HCT116 (cell line): ENCODE measurements around the gene MYO3B. TPM values are rescaled to one million over a fixed set of nuclear protein-coding genes. Genes with fewer than 3 reads are reported as not detected.

ENCODE experiments used
- ATAC-seq: fragments of 200-7000 bp; cut with Tn5 transposase; 2 replicates; pipeline ENCODE4 v1.9.1; 2020; ENCODE audit warnings: mild to moderate bottlenecking, moderate library complexity
- BruUV-seq: library from RNA; stranded (reverse); fragments of 400-500 nt; replicated peaks from 2 replicates; lab custom pipeline; 2021; lab: Mats Ljungman, UMichigan
- CTCF ChIA-PET: fragments of 300-600 bp; sonication (Branson Sonifier 250); formaldehyde crosslinking; loops from one replicate; lab custom pipeline; 2021; ENCODE audit warnings: antibody characterized with exemption; lab: Charles Lee
- POLR2A ChIA-PET: fragments of 300-600, 350-600 bp; sonication (Branson Sonifier 250); formaldehyde crosslinking; loops from one replicate; lab custom pipeline; 2021; ENCODE audit warnings: antibody characterized with exemption; lab: Charles Lee
- RAD21 ChIA-PET, 2 experiments: fragments of 300-600 bp; sonication (Branson Sonifier 250); formaldehyde crosslinking; loops; one replicate each; lab custom pipeline; 2023; ENCODE audit warnings: low total read pairs in 2 of 2; ENCODE audit not compliant: uncharacterized antibody in 2 of 2, unreplicated experiment in 2 of 2, low non-redundant PET in 1 of 2; lab: Charles Lee
- DNase-seq: peaks from one replicate; pipeline ENCODE4 v3.0.0-alpha.2; 2010; ENCODE audit warnings: low read depth, low spot score
- H2AFZ ChIP-seq: fragments of 200-600 bp; shearing (Covaris generic), sonication (generic); 2 replicates; pipeline ENCODE4 v1.6.1; 2017; ENCODE audit warnings: low read depth, mixed run types, mixed read lengths, antibody characterized with exemption, low read length; ENCODE audit not compliant: poor library complexity, severe bottlenecking
- H3K27ac ChIP-seq: 2 replicates; pipeline ENCODE4 v1.5.1; 2012; ENCODE audit warnings: low read depth, low read length
- H3K27me3 ChIP-seq: fragments of 200-600 bp; sonication (generic); 2 replicates; pipeline ENCODE4 v1.6.1; 2016; ENCODE audit warnings: mixed run types, low read length, mixed read lengths; ENCODE audit not compliant: insufficient read depth
- H3K36me3 ChIP-seq, 2 experiments: fragments of 200-500 bp in 1 of 2; fragments of 200-600 bp in 1 of 2; sonication (Bioruptor generic) in 1 of 2; sonication (generic) in 1 of 2; 2 replicates each; pipeline versions ENCODE4 v1.5.1 to v1.6.1; 2014 to 2016; ENCODE audit warnings: low read length in 2 of 2, inconsistent platforms in 1 of 2, mixed read lengths in 1 of 2, mixed run types in 1 of 2; ENCODE audit not compliant: insufficient read depth in 2 of 2, control insufficient read depth in 1 of 2
- H3K4me1 ChIP-seq, 2 experiments: fragments of 200-600 bp in 1 of 2; sonication (generic) in 1 of 2; 2 replicates each; pipeline versions ENCODE4 v1.5.1 to v1.6.1; 2012 to 2017; ENCODE audit warnings: low read length in 2 of 2, inconsistent platforms in 1 of 2, mild to moderate bottlenecking in 1 of 2, mixed read lengths in 1 of 2, mixed run types in 1 of 2, moderate library complexity in 1 of 2; ENCODE audit not compliant: insufficient read depth in 2 of 2, control insufficient read depth in 1 of 2
- H3K4me2 ChIP-seq: fragments of 200-600 bp; sonication (generic); 2 replicates; pipeline ENCODE4 v1.6.1; 2017; ENCODE audit warnings: mixed run types, low read length, mixed read lengths
- H3K4me3 ChIP-seq, 2 experiments: fragments of 200-600 bp in 1 of 2; sonication (generic) in 1 of 2; replicated peaks in 1 of 2; 2 replicates each; pipeline ENCODE4 v1.5.1; 2011 to 2016; ENCODE audit warnings: low read length in 2 of 2, control low read depth in 1 of 2, low read depth in 1 of 2, mild to moderate bottlenecking in 1 of 2, mixed read lengths in 1 of 2, mixed run types in 1 of 2
- H3K79me2 ChIP-seq: fragments of 200-600 bp; sonication (generic); 2 replicates; pipeline ENCODE4 v1.6.1; 2017; ENCODE audit warnings: mild to moderate bottlenecking, mixed run types, low read length, moderate library complexity, mixed read lengths; ENCODE audit not compliant: insufficient read depth
- H3K9ac ChIP-seq: fragments of 200-600 bp; sonication (generic); 2 replicates; pipeline ENCODE4 v1.6.1; 2016; ENCODE audit warnings: low read length, mixed read lengths
- H3K9me2 ChIP-seq: fragments of 200-600 bp; sonication (generic), shearing (Covaris generic); 2 replicates; pipeline ENCODE4 v1.6.1; 2017; ENCODE audit warnings: mixed run types, mild to moderate bottlenecking, moderate library complexity; ENCODE audit not compliant: insufficient read depth
- H3K9me3 ChIP-seq, 2 experiments: fragments of 200-500 bp in 1 of 2; fragments of 200-600 bp in 1 of 2; sonication (Bioruptor generic) in 1 of 2; sonication (generic) in 1 of 2; 2 replicates each; pipeline ENCODE4 v1.6.1; 2014 to 2017; ENCODE audit warnings: low read length in 2 of 2, mixed read lengths in 2 of 2, inconsistent platforms in 1 of 2, low read depth in 1 of 2, mild to moderate bottlenecking in 1 of 2, mixed run types in 1 of 2, moderate library complexity in 1 of 2; ENCODE audit not compliant: control insufficient read depth in 1 of 2, insufficient read depth in 1 of 2
- H4K20me1 ChIP-seq: fragments of 200-600 bp; sonication (generic), shearing (Covaris generic); 2 replicates; pipeline ENCODE4 v1.6.1; 2017; ENCODE audit warnings: mixed run types, mild to moderate bottlenecking, moderate library complexity; ENCODE audit not compliant: insufficient read depth
- ELF1 ChIP-seq: IDR thresholded peaks from 2 replicates; pipeline ENCODE4 v1.6.1; 2012; ENCODE audit warnings: low read depth, borderline replicate concordance
- EZH2phosphoT487 ChIP-seq: fragments of 200-600 bp; IDR thresholded peaks from 2 replicates; pipeline ENCODE4 v1.6.1; 2018; ENCODE audit warnings: antibody characterized with exemption, borderline replicate concordance
- FOSL1 ChIP-seq: IDR thresholded peaks from 2 replicates; pipeline ENCODE4 v1.6.1; 2012; ENCODE audit warnings: low read depth
- POLR2A ChIP-seq: IDR thresholded peaks from 2 replicates; pipeline ENCODE4 v1.7.0; 2011; ENCODE audit warnings: borderline replicate concordance; ENCODE audit not compliant: insufficient read depth, insufficient read length; ENCODE audit errors: extremely low read depth
- RAD21 ChIP-seq: IDR thresholded peaks from 2 replicates; pipeline ENCODE4 v1.6.1; 2012; ENCODE audit warnings: low read depth, mild to moderate bottlenecking
- SP1 ChIP-seq: IDR thresholded peaks from 2 replicates; pipeline ENCODE4 v1.6.1; 2012; ENCODE audit warnings: low read depth
- TCF7L2 ChIP-seq: IDR thresholded peaks from 2 replicates; pipeline ENCODE4 v1.7.0; 2011; ENCODE audit warnings: borderline replicate concordance, inconsistent platforms; ENCODE audit not compliant: insufficient read depth, insufficient read length; ENCODE audit errors: extremely low read depth
- intact Hi-C: fragments of 100-400 bp; cut with micrococcal nuclease; formaldehyde crosslinking; loops from 2 replicates; pipeline ENCODE4 v1.10.0; 2022
- total RNA-seq: library from RNA; stranded (reverse); gene quantifications from one replicate; pipeline ENCODE4 v1.2.1, GENCODE V29; 2021; ENCODE audit not compliant: unreplicated experiment
- TF ChIP-seq, protein P1 (sequence below): IDR thresholded peaks from 2 replicates; pipeline ENCODE4 v1.6.1; 2011; ENCODE audit warnings: mild to moderate bottlenecking, low read length, moderate library complexity; ENCODE audit not compliant: insufficient replicate concordance; ENCODE audit errors: extremely low read depth

MYO3B gene
- total RNA-seq, 1 experiment from 2014 or later, result not detected

DNA sequence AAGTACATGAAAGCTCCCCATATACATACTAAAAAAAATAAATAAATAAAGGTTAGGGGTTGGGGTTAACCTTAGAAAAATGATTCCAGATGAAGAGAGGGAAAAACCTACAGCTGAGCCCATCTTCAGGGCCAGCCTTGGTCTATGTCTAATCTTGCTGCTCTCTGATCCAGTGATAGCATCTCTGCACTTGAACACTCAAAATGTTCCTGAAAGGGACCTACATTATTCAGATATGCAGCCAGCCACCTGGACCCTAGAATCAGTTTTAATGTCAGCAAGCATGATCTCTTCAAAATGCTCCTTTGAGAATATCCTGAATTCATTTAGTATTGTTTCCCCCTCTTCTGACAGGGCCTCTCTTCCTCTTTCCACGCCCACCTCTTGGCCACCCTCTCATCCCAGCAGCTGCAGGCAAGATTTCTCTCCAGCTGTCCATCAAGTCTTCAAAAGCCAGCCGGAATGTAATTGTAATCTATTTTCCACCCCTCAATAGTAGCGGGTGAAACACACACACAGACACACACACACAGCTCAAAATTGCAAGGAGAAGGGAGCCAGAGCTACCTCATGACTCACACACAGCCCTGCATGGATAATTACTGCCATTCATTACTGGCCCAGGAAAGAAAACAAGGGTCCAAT lies 135.5 kb downstream of the MYO3B start:
- Histone ChIP-seq H3K27ac (no peak overlapping the region), H3K4me2 (no peak overlapping the region), H3K9me2 (no peaks in the 10 kb centered on the region), H2AFZ (no peak overlapping the region), H3K9me3 (no peaks in the 10 kb centered on the region), H3K9ac (no peak overlapping the region), H4K20me1 (no peaks in the 10 kb centered on the region), H3K4me1 (no peaks in the 10 kb centered on the region), H3K36me3 (no peaks in the 10 kb centered on the region), H3K79me2 (no peaks in the 10 kb centered on the region), H3K27me3 (no peaks in the 10 kb centered on the region), H3K4me3 (no peak overlapping the region)
- POLR2A ChIA-PET, result no interaction called here
- no peak for ATAC-seq
- no peak for TF ChIP-seq SP1
- TF ChIP-seq RAD21, result no peak
- RAD21 ChIA-PET, result no interaction called here
- no TSS peak for BruUV-seq
- no peak for DNase-seq
- intact Hi-C loops, result no loop called here
- CTCF ChIA-PET, result no interaction called here

DNA sequence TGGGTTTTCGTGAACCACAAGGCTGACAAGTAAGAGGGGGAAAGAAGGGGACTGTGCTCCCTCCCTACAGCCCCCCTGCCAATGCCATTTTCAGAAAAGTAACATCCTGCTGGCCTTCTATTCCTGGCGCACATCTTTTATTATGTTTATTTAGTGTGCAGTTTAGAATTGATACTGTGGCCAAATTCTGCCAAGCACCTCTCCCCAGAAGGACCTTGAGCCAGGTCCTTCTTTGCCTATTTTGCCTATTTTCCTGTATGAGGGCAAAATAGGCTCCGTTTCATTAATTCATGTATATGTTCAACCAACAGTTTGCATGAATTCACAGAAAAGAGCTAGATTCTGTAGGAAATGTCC lies 136.0 kb downstream of the MYO3B start:
- ChIA-PET RAD21 (no interaction called here), POLR2A (no interaction called here), CTCF (no interaction called here)
- H3K9me3 ChIP-seq, result no peaks in the 10 kb centered on the region
- H3K27me3 ChIP-seq, result no peaks in the 10 kb centered on the region
- H2AFZ ChIP-seq, result no peak overlapping the region
- H3K4me3 ChIP-seq, result no peak overlapping the region
- no peaks in the 10 kb centered on the region for H3K79me2 ChIP-seq
- intact Hi-C loops, result no loop called here
- no peak overlapping the region for H3K4me2 ChIP-seq
- no peak for DNase-seq
- H3K9ac ChIP-seq, result no peak overlapping the region
- H3K27ac ChIP-seq, result no peak overlapping the region
- no peaks in the 10 kb centered on the region for H3K4me1 ChIP-seq
- H4K20me1 ChIP-seq, result no peaks in the 10 kb centered on the region
- no peaks in the 10 kb centered on the region for H3K9me2 ChIP-seq
- ATAC-seq, result no peak
- TF ChIP-seq ELF1, result no peak
- TF ChIP-seq, protein P1, sequence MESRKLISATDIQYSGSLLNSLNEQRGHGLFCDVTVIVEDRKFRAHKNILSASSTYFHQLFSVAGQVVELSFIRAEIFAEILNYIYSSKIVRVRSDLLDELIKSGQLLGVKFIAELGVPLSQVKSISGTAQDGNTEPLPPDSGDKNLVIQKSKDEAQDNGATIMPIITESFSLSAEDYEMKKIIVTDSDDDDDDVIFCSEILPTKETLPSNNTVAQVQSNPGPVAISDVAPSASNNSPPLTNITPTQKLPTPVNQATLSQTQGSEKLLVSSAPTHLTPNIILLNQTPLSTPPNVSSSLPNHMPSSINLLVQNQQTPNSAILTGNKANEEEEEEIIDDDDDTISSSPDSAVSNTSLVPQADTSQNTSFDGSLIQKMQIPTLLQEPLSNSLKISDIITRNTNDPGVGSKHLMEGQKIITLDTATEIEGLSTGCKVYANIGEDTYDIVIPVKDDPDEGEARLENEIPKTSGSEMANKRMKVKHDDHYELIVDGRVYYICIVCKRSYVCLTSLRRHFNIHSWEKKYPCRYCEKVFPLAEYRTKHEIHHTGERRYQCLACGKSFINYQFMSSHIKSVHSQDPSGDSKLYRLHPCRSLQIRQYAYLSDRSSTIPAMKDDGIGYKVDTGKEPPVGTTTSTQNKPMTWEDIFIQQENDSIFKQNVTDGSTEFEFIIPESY, result no peak
- TF ChIP-seq TCF7L2, result no peak
- no peak for TF ChIP-seq FOSL1
- TF ChIP-seq POLR2A, result no peak
- TF ChIP-seq EZH2phosphoT487, result no peak
- no peak for TF ChIP-seq SP1
- BruUV-seq, result no TSS peak
- H3K36me3 ChIP-seq, result no peaks in the 10 kb centered on the region
